Parathyroid adenoma (tissue), 2 donors: ENCODE measurements around the gene TMEM92.
"Not testable (repeated sequence)": the region's sequence is repeated elsewhere in the genome, so short reads cannot be mapped to it uniquely, and the experiment has no call there.

ENCODE experiments used
- H2AFZ ChIP-seq: fragments of 300-600 bp; sonication (generic); one replicate; pipeline ENCODE4 v1.7.0; 2017; ENCODE audit warnings: antibody characterized with exemption, mild to moderate bottlenecking
- H3K27ac ChIP-seq: fragments of 300-600 bp; sonication (generic); one replicate; pipeline ENCODE4 v1.7.0; 2017
- H3K27me3 ChIP-seq: fragments of 300-600 bp; sonication (generic); one replicate; pipeline ENCODE4 v1.7.0; 2017; ENCODE audit warnings: low read length; ENCODE audit not compliant: control insufficient read depth, insufficient read depth
- H3K36me3 ChIP-seq: fragments of 300-600 bp; sonication (generic); one replicate; pipeline ENCODE4 v1.7.0; 2017; ENCODE audit warnings: low read length; ENCODE audit not compliant: control insufficient read depth, insufficient read depth
- H3K4me1 ChIP-seq: fragments of 300-600 bp; sonication (generic); one replicate; pipeline ENCODE4 v1.7.0; 2017; ENCODE audit warnings: control low read depth
- H3K4me2 ChIP-seq: fragments of 300-600 bp; sonication (generic); one replicate; pipeline ENCODE4 v1.7.0; 2017; ENCODE audit warnings: low read length
- H3K4me3 ChIP-seq: fragments of 300-600 bp; sonication (generic); one replicate; pipeline ENCODE4 v1.7.0; 2017; ENCODE audit warnings: low read depth, low read length
- H3K79me2 ChIP-seq: fragments of 300-600 bp; sonication (generic); one replicate; pipeline ENCODE4 v1.7.0; 2017; ENCODE audit warnings: control low read depth
- H3K9ac ChIP-seq: fragments of 300-600 bp; sonication (generic); one replicate; pipeline ENCODE4 v1.7.0; 2017; ENCODE audit warnings: mild to moderate bottlenecking
- H3K9me3 ChIP-seq: fragments of 300-600 bp; sonication (generic); one replicate; pipeline ENCODE4 v1.7.0; 2017; ENCODE audit warnings: low read length; ENCODE audit not compliant: control insufficient read depth
- CTCF ChIP-seq: fragments of 300-600 bp; sonication (generic); IDR thresholded peaks from one replicate; pipeline ENCODE4 v1.7.0; 2017; ENCODE audit warnings: antibody characterized with exemption, mild to moderate bottlenecking
- donor health status: primary hyperparathyroidism.

The TMEM92 gene

GRCh38 chr17:50311112-50311460 lies 36.8 kb downstream of the TMEM92 start:
- Histone ChIP-seq H3K4me1 (no peaks in the 10 kb centered on the region), H3K79me2 (no peaks in the 10 kb centered on the region), H3K27me3 (no peaks in the 10 kb centered on the region), H3K9ac (no peak overlapping the region), H3K4me3 (no peak overlapping the region), H3K27ac (no peak overlapping the region), H3K4me2 (no peak overlapping the region), H3K9me3 (no peaks in the 10 kb centered on the region), H3K36me3 (no peaks in the 10 kb centered on the region), H2AFZ (peak overlapping the region; percentile 50)
- no peak for TF ChIP-seq CTCF

- Histone ChIP-seq H3K4me3 (no peak overlapping the region), H2AFZ (no peak overlapping the region), H3K9me3 (no peaks in the 10 kb centered on the region), H3K79me2 (no peaks in the 10 kb centered on the region), H3K9ac (no peak overlapping the region), H3K4me1 (no peaks in the 10 kb centered on the region), H3K27ac (no peak overlapping the region), H3K27me3 (no peaks in the 10 kb centered on the region), H3K4me2 (no peak overlapping the region), H3K36me3 (no peaks in the 10 kb centered on the region)
- no peak for TF ChIP-seq CTCF
Measured at GRCh38 chr17:50311483-50311882, 37.2 kb downstream of the TMEM92 start.

- Histone ChIP-seq H3K9ac (no peak overlapping the region), H3K9me3 (no peaks in the 10 kb centered on the region), H3K79me2 (no peaks in the 10 kb centered on the region), H3K36me3 (no peaks in the 10 kb centered on the region), H2AFZ (peak overlapping the region; percentile 56), H3K27me3 (no peaks in the 10 kb centered on the region), H3K4me3 (no peak overlapping the region), H3K4me1 (no peaks in the 10 kb centered on the region), H3K27ac (no peak overlapping the region), H3K4me2 (no peak overlapping the region)
- no peak for TF ChIP-seq CTCF
Measured at GRCh38 chr17:50312308-50312707, 38.0 kb downstream of the TMEM92 start.

- H3K4me3 ChIP-seq = no peak overlapping the region
- no peak overlapping the region for H3K9ac ChIP-seq
- H3K9me3 ChIP-seq = no peaks in the 10 kb centered on the region
- no peak overlapping the region for H2AFZ ChIP-seq
- no peak overlapping the region for H3K27ac ChIP-seq
- no peaks in the 10 kb centered on the region for H3K27me3 ChIP-seq
- TF ChIP-seq CTCF = no peak
- H3K4me2 ChIP-seq = no peak overlapping the region
- H3K4me1 ChIP-seq = no peaks in the 10 kb centered on the region
- no peaks in the 10 kb centered on the region for H3K36me3 ChIP-seq
- no peaks in the 10 kb centered on the region for H3K79me2 ChIP-seq
Measured at GRCh38 chr17:50314456-50315011, 40.3 kb downstream of the TMEM92 start.

GRCh38 chr17:50316016-50316587 lies 41.8 kb downstream of the TMEM92 start:
- Histone ChIP-seq H3K27me3 (no peaks in the 10 kb centered on the region), H2AFZ (no peak overlapping the region), H3K9ac (no peak overlapping the region), H3K4me3 (no peak overlapping the region), H3K27ac (no peak overlapping the region), H3K4me1 (no peaks in the 10 kb centered on the region), H3K4me2 (no peak overlapping the region), H3K9me3 (no peaks in the 10 kb centered on the region), H3K79me2 (no peaks in the 10 kb centered on the region), H3K36me3 (no peaks in the 10 kb centered on the region)
- TF ChIP-seq CTCF = no peak

GRCh38 chr17:50316660-50317059 lies 42.4 kb downstream of the TMEM92 start:
- H2AFZ ChIP-seq, H3K9ac ChIP-seq, H3K79me2 ChIP-seq, H3K4me1 ChIP-seq, H3K36me3 ChIP-seq, H3K4me2 ChIP-seq, H3K9me3 ChIP-seq, H3K4me3 ChIP-seq, H3K27me3 ChIP-seq, H3K27ac ChIP-seq: not testable (repeated sequence)
